H1 (cell line): ENCODE data around the gene AIDA. TPM values are rescaled to one million over a fixed set of nuclear protein-coding genes. Genes with fewer than 3 reads are reported as not detected.

Source experiments
- CTCF ChIA-PET: fragments of 300-600 bp; sonication (Branson Sonifier 250); formaldehyde crosslinking; loops from one replicate; lab custom pipeline; 2021; ENCODE audit not compliant: partially characterized antibody; lab: Charles Lee
- POLR2A ChIA-PET: fragments of 300-600 bp; sonication (Branson Sonifier 250); formaldehyde crosslinking; loops from one replicate; lab custom pipeline; 2021; ENCODE audit warnings: inconsistent platforms; ENCODE audit not compliant: partially characterized antibody; lab: Charles Lee
- DNase-seq, 2 experiments: peaks; one replicate each; pipeline versions ENCODE4 v3.0.0 to v3.0.0-alpha.2; 2010 to 2022; ENCODE audit warnings: low spot score in 2 of 2, low read depth in 1 of 2, mixed read lengths in 1 of 2
- FAIRE-seq: peaks from 2 replicates; lab custom pipeline; 2011; peaks lifted over from hg19 to GRCh38; lab: Jason Lieb, UNC
- H2AFZ ChIP-seq: 2 replicates; pipeline ENCODE4 v1.8.1; 2012; ENCODE audit warnings: low read length, inconsistent platforms
- H2AK5ac ChIP-seq: 2 replicates; pipeline ENCODE4 v1.6.1; 2013; ENCODE audit warnings: low read depth, low read length
- H2BK120ac ChIP-seq: replicated peaks from 2 replicates; pipeline ENCODE3; 2013; ENCODE audit warnings: low read depth, low read length, inconsistent platforms
- H2BK12ac ChIP-seq: 2 replicates; pipeline ENCODE4 v1.6.1; 2013; ENCODE audit warnings: low read depth, low read length
- H2BK15ac ChIP-seq: 2 replicates; pipeline ENCODE4 v1.6.1; 2013; ENCODE audit warnings: low read length
- H2BK20ac ChIP-seq: 2 replicates; pipeline ENCODE4 v1.6.1; 2013; ENCODE audit warnings: low read length
- H2BK5ac ChIP-seq: 2 replicates; pipeline ENCODE4 v1.6.1; 2013; ENCODE audit warnings: low read depth, low read length
- H3K14ac ChIP-seq: 2 replicates; pipeline ENCODE4 v1.6.1; 2013; ENCODE audit warnings: inconsistent platforms; ENCODE audit not compliant: insufficient read length
- H3K18ac ChIP-seq: 2 replicates; pipeline ENCODE4 v1.6.1; 2013; ENCODE audit warnings: low read length; ENCODE audit errors: extremely low read depth
- H3K23ac ChIP-seq: 2 replicates; pipeline ENCODE4 v1.6.1; 2013; ENCODE audit warnings: inconsistent platforms; ENCODE audit not compliant: insufficient read length
- H3K23me2 ChIP-seq: 2 replicates; pipeline ENCODE4 v1.6.1; 2013; ENCODE audit warnings: low read depth, low read length
- H3K27ac ChIP-seq: 2 replicates; pipeline ENCODE4 v1.6.1; 2011; ENCODE audit warnings: low read depth, low read length, inconsistent platforms
- H3K27me3 ChIP-seq, 4 experiments: replicated peaks in 1 of 4; 1 replicate in 1 of 4; 2 replicates in 3 of 4; pipeline versions ENCODE4 v1.6.1 to v1.8.1; 2011 to 2013; ENCODE audit warnings: low read length in 3 of 4, mild to moderate bottlenecking in 3 of 4, inconsistent platforms in 2 of 4, mixed read lengths in 2 of 4, moderate library complexity in 1 of 4; ENCODE audit not compliant: control insufficient read depth in 3 of 4, insufficient read depth in 3 of 4; ENCODE audit errors: extremely low read depth in 1 of 4
- H3K36me3 ChIP-seq, 4 experiments: 2 replicates each; pipeline versions ENCODE4 v1.6.1 to v1.8.1; 2011 to 2013; ENCODE audit warnings: mild to moderate bottlenecking in 4 of 4, low read length in 3 of 4, moderate library complexity in 2 of 4, control low read depth in 1 of 4, inconsistent platforms in 1 of 4; ENCODE audit not compliant: insufficient read depth in 4 of 4, control insufficient read depth in 2 of 4
- H3K4ac ChIP-seq: replicated peaks from 2 replicates; pipeline ENCODE3; 2013; ENCODE audit warnings: low read length, low read depth, mixed read lengths, inconsistent platforms; ENCODE audit not compliant: insufficient read length
- H3K4me1 ChIP-seq, 4 experiments: replicated peaks in 1 of 4; 1 replicate in 1 of 4; 2 replicates in 3 of 4; pipeline versions ENCODE4 v1.6.1 to v1.8.1; 2011 to 2013; ENCODE audit warnings: low read length in 3 of 4, inconsistent platforms in 2 of 4, mixed read lengths in 1 of 4; ENCODE audit not compliant: insufficient read depth in 4 of 4, control insufficient read depth in 3 of 4
- H3K4me2 ChIP-seq, 2 experiments: 2 replicates each; pipeline versions ENCODE4 v1.6.1 to v1.8.1; 2011 to 2013; ENCODE audit warnings: low read depth in 2 of 2, low read length in 2 of 2, control low read depth in 1 of 2, inconsistent platforms in 1 of 2, mild to moderate bottlenecking in 1 of 2; ENCODE audit not compliant: insufficient read depth in 1 of 2
- H3K4me3 ChIP-seq, 4 experiments: fragments of 200-600, 300-600 bp in 1 of 4; sonication (generic), shearing (Covaris generic), sonication (Bioruptor Twin) in 1 of 4; 2 replicates each; pipeline versions ENCODE4 v1.5.1 to v1.8.1; 2011 to 2016; ENCODE audit warnings: low read length in 4 of 4, low read depth in 3 of 4, control low read depth in 2 of 4, inconsistent platforms in 2 of 4, mild to moderate bottlenecking in 2 of 4, mixed read lengths in 1 of 4, moderate library complexity in 1 of 4; ENCODE audit not compliant: insufficient read depth in 2 of 4; ENCODE audit errors: extremely low read depth in 1 of 4
- H3K56ac ChIP-seq: replicated peaks from 2 replicates; pipeline ENCODE3; 2013; ENCODE audit warnings: low read depth, mild to moderate bottlenecking, mixed read lengths, low read length, inconsistent platforms; ENCODE audit not compliant: insufficient read length
- H3K79me1 ChIP-seq: 2 replicates; pipeline ENCODE4 v1.6.1; 2013; ENCODE audit warnings: low read depth, low read length, control low read depth
- H3K79me2 ChIP-seq, 2 experiments: 2 replicates each; pipeline versions ENCODE4 v1.6.1 to v1.8.1; 2012 to 2013; ENCODE audit warnings: low read length in 2 of 2, mild to moderate bottlenecking in 2 of 2, inconsistent platforms in 1 of 2; ENCODE audit not compliant: insufficient read depth in 2 of 2, control insufficient read depth in 1 of 2
- H3K9ac ChIP-seq, 4 experiments: replicated peaks in 1 of 4; 1 replicate in 1 of 4; 2 replicates in 3 of 4; pipeline versions ENCODE4 v1.6.1 to v1.8.1; 2011 to 2013; ENCODE audit warnings: low read depth in 3 of 4, low read length in 3 of 4, control low read depth in 2 of 4, mild to moderate bottlenecking in 2 of 4, moderate library complexity in 2 of 4, inconsistent platforms in 1 of 4; ENCODE audit errors: extremely low read depth in 1 of 4
- H3K9me3 ChIP-seq, 2 experiments: 2 replicates each; pipeline versions ENCODE4 v1.6.1 to v1.8.1; 2012 to 2013; ENCODE audit warnings: mild to moderate bottlenecking in 2 of 2, moderate library complexity in 2 of 2, control low read depth in 1 of 2, inconsistent platforms in 1 of 2, low read depth in 1 of 2, low read length in 1 of 2, mixed read lengths in 1 of 2; ENCODE audit not compliant: insufficient read depth in 2 of 2
- H4K20me1 ChIP-seq, 2 experiments: replicated peaks in 1 of 2; 2 replicates each; pipeline versions ENCODE3 to v1.8.1; 2011 to 2013; ENCODE audit warnings: inconsistent platforms in 2 of 2, low read length in 2 of 2, mild to moderate bottlenecking in 1 of 2; ENCODE audit not compliant: insufficient read depth in 2 of 2, control insufficient read depth in 1 of 2
- H4K5ac ChIP-seq: 2 replicates; pipeline ENCODE4 v1.6.1; 2013; ENCODE audit warnings: low read length, low read depth, mixed read lengths, inconsistent platforms; ENCODE audit not compliant: insufficient read length
- H4K8ac ChIP-seq: 2 replicates; pipeline ENCODE4 v1.8.0; 2013; ENCODE audit warnings: mild to moderate bottlenecking, moderate library complexity, low read length, inconsistent platforms; ENCODE audit not compliant: insufficient read depth; ENCODE audit errors: extremely low read depth
- H4K91ac ChIP-seq: replicated peaks from 2 replicates; pipeline ENCODE3; 2013; ENCODE audit warnings: low read length, mixed read lengths, inconsistent platforms; ENCODE audit not compliant: insufficient read length
- BACH1 ChIP-seq: IDR thresholded peaks from 2 replicates; pipeline ENCODE4 v1.6.1; 2012; ENCODE audit warnings: low read length, improper control_type of control experiment
- GTF2F1 ChIP-seq: IDR thresholded peaks from 2 replicates; pipeline ENCODE4 v1.6.1; 2012; ENCODE audit warnings: low read depth, low read length, improper control_type of control experiment, borderline replicate concordance
- PHF8 ChIP-seq: fragments of 200-600 bp; sonication (generic); conservative IDR thresholded peaks from 2 replicates; pipeline ENCODE4 v1.7.1; 2012; ENCODE audit warnings: low read depth, mild to moderate bottlenecking, inconsistent platforms, low read length, moderate library complexity
- RNF2 ChIP-seq: fragments of 200-900, 300-1000 bp; sonication (generic); IDR thresholded peaks from 2 replicates; pipeline ENCODE4 v1.7.1; 2016; ENCODE audit warnings: borderline replicate concordance, low read depth, mild to moderate bottlenecking, antibody characterized with exemption, low read length; ENCODE audit not compliant: poor library complexity, severe bottlenecking; ENCODE audit errors: missing control alignments
- RXRA ChIP-seq: IDR thresholded peaks from 2 replicates; pipeline ENCODE4 v1.6.1; 2011; ENCODE audit warnings: low read depth, mild to moderate bottlenecking, low read length, moderate library complexity; ENCODE audit not compliant: insufficient read depth
- SIX5 ChIP-seq: IDR thresholded peaks from 2 replicates; pipeline ENCODE4 v1.6.1; 2011; ENCODE audit warnings: mild to moderate bottlenecking, low read depth, low read length
- TBP ChIP-seq: IDR thresholded peaks from 2 replicates; pipeline ENCODE4 v1.6.1; 2011; ENCODE audit warnings: low read depth, low read length, improper control_type of control experiment
- WGBS, 2 experiments: shearing (Covaris generic) in 1 of 2; methylation state at CpG; one replicate each; pipeline versions ENCODE4 v1.1.6 to v1.1.7; 2013 to 2015; ENCODE audit warnings: low lambda C conversion rate in 2 of 2, mixed read lengths in 2 of 2, inconsistent platforms in 1 of 2, low coverage in 1 of 2, missing lambda C conversion rate in 1 of 2; ENCODE audit not compliant: insufficient replicate concordance in 2 of 2, insufficient coverage in 1 of 2, insufficient read length in 1 of 2; ENCODE audit errors: extremely low coverage in 1 of 2, missing lambda C conversion rate in 1 of 2; 5-methylcytosine and 5-hydroxymethylcytosine counted together
- polyA plus RNA-seq, 7 experiments: library from polyadenylated mRNA; depleted of rRNA in 3 of 7; stranded (reverse) in 5 of 7; unstranded in 2 of 7; fragments of >200 nt in 5 of 7; fragments of 200-250 nt in 2 of 7; gene quantifications; 1 replicate in 5 of 7; 2 replicates in 1 of 7; 4 replicates in 1 of 7; pipeline versions ENCODE4 v1.2.1 to v1.2.3, GENCODE V29; 2011 to 2013; ENCODE audit warnings: missing spikeins in 2 of 7, mixed read lengths in 2 of 7
- total RNA-seq: library from RNA; stranded (reverse); fragmentation: NEBNext Ultra II Directional; extraction: Animal tissue kit (Norgen Biotek cat#: 25700); gene quantifications from 2 replicates; pipeline ENCODE4 v1.2.1, GENCODE V29; 2021
- TF ChIP-seq, protein P1 (sequence below): IDR thresholded peaks from 2 replicates; pipeline ENCODE4 v1.6.1; 2012; ENCODE audit warnings: inconsistent platforms
- TF ChIP-seq, protein P2 (sequence below): IDR thresholded peaks from 2 replicates; pipeline ENCODE4 v1.6.1; 2012; ENCODE audit warnings: inconsistent platforms

The AIDA gene
- total and polyA plus RNA-seq, 2 of the 8 experiments (the other 6 are each of a cell fraction or from before 2014, with no cell fraction given), result 52.5 to 103 TPM

DNA sequence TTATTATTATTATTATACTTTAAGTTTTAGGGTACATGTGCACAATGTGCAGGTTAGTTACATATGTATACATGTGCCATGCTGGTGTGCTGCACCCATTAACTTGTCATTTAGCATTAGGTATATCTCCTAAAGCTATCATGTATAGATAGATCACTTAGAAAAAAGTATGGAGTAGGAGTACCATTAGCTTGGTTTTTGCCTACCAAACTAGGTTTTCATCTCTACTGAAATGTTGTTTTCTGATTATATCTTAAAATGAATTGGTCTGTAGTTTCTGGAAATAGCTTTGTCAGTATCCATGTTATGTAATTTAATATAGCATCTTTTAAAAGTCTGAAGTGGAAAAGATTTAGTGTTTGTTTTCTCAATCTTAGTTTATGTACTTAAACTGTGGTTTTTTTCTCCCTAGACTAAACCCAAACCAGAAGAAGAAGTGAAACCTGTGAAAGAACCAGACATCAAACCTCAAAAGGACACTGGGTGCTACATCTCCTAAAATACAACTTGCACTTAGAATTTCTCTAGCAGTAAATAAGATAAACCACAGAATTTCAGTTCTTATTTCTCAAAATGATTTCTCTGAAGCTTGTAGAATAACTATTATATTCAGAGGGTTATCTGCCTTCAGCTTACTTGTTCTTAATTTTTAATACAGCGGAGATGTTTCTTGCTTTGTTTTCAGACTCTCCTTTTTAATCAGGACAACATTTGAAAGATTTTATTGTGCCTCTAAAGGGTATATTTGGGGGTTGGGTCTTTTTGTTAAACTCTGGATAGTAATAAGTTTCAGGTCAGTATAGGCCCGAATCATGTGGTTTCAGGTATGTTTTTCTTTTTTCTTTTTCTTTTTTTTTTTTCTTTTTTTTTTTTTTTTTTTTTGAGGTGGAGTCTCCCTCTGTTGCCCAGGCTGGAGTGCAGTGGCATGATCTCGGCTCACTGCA is 20.2 kb upstream of the AIDA start:
- Histone ChIP-seq H3K56ac (no peak overlapping the region), H3K4me1 (peaks cover 6 to 13% (median 11%) of the 10 kb centered on the region in 4 experiments; a peak in 6 of 7 replicates), H2BK12ac (no peak overlapping the region), H3K4ac (no peak overlapping the region), H2BK120ac (no peak overlapping the region), H3K36me3 (peaks cover 3 to 56% (median 26%) of the 10 kb centered on the region in 4 experiments; a peak in 7 of 8 replicates), H3K79me1 (no peaks in the 10 kb centered on the region), H3K27me3 (no peaks in the 10 kb centered on the region), H2BK5ac (no peak overlapping the region), H2AK5ac (no peak overlapping the region), H2AFZ (no peak overlapping the region), H3K23ac (no peak overlapping the region), H4K8ac (no peak overlapping the region), H3K4me3 (no peak overlapping the region), H3K27ac (no peak overlapping the region), H3K14ac (no peak overlapping the region), H4K5ac (no peak overlapping the region), H3K18ac (no peak overlapping the region), H2BK15ac (no peak overlapping the region), H4K91ac (no peak overlapping the region), H3K23me2 (no peaks in the 10 kb centered on the region), H2BK20ac (no peak overlapping the region), H4K20me1 (no peaks in the 10 kb centered on the region), H3K79me2 (no peaks in the 10 kb centered on the region), H3K9ac (no peak overlapping the region), H3K4me2 (no peak overlapping the region), H3K9me3 (no peaks in the 10 kb centered on the region)
- FAIRE-seq, result no peak
- DNase-seq, result no peak
- WGBS, 2 experiments, result 99% methylated on average over 2 of the region's 3 CpGs; no CpG with 5 or more reads in 1 of the 2 experiments
- ChIA-PET POLR2A (no interaction called here), CTCF (no interaction called here)
- TF ChIP-seq, protein P1, sequence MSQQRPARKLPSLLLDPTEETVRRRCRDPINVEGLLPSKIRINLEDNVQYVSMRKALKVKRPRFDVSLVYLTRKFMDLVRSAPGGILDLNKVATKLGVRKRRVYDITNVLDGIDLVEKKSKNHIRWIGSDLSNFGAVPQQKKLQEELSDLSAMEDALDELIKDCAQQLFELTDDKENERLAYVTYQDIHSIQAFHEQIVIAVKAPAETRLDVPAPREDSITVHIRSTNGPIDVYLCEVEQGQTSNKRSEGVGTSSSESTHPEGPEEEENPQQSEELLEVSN, result no peak
- TF ChIP-seq PHF8 (no peak), TBP (no peak), RXRA (no peak), SIX5 (no peak), BACH1 (no peak), GTF2F1 (no peak), RNF2 (no peak)
- TF ChIP-seq, protein P2, sequence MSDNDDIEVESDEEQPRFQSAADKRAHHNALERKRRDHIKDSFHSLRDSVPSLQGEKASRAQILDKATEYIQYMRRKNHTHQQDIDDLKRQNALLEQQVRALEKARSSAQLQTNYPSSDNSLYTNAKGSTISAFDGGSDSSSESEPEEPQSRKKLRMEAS, result no peak
